Measurements from ENCODE around the gene PARVB.

Gene PARVB

DNA sequence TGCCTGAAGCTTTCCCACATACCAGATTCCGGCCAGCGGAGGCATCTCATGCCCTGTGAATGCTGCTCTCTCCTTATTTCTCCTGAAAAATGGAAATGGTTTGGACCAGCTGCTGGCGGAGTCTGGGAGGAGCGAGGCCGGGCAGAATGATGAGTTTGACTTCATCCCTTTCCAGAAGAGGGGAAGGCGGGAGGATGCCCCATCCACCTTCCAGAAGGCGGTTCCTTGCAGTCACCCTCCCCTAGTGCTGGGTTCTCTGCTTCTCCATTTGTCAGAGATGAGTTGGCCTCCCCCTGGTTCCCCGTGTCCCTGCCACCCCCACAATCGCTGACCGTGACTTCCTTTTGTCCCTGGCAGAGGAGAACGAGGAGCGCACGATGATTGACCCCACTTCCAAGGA is 75.6 kb downstream of the PARVB start (continued):
- TF ChIP-seq ZNF266 (tag by site-specific recombination; IDR thresholded peaks at IDR 0.05; ENCODE audit: low read depth), result no peak
- no peak for TF ChIP-seq ZNF623 (tag by site-specific recombination; IDR thresholded peaks at IDR 0.05)
- no peak for TF ChIP-seq ZNF140 (tag by site-specific recombination; IDR thresholded peaks at IDR 0.05)
- no peak for TF ChIP-seq ZNF549 (tag by site-specific recombination; IDR thresholded peaks at IDR 0.05)
- TF ChIP-seq ZBTB17 (tag by site-specific recombination; IDR thresholded peaks at IDR 0.05), result no peak
- TF ChIP-seq, protein P1, sequence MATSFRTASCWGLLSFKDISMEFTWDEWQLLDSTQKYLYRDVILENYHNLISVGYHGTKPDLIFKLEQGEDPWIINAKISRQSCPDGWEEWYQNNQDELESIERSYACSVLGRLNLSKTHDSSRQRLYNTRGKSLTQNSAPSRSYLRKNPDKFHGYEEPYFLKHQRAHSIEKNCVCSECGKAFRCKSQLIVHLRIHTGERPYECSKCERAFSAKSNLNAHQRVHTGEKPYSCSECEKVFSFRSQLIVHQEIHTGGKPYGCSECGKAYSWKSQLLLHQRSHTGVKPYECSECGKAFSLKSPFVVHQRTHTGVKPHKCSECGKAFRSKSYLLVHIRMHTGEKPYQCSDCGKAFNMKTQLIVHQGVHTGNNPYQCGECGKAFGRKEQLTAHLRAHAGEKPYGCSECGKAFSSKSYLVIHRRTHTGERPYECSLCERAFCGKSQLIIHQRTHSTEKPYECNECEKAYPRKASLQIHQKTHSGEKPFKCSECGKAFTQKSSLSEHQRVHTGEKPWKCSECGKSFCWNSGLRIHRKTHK (tag by site-specific recombination; IDR thresholded peaks at IDR 0.05), result no peak
- TF ChIP-seq ZNF514 (tag by site-specific recombination; IDR thresholded peaks at IDR 0.05), result no peak

DNA sequence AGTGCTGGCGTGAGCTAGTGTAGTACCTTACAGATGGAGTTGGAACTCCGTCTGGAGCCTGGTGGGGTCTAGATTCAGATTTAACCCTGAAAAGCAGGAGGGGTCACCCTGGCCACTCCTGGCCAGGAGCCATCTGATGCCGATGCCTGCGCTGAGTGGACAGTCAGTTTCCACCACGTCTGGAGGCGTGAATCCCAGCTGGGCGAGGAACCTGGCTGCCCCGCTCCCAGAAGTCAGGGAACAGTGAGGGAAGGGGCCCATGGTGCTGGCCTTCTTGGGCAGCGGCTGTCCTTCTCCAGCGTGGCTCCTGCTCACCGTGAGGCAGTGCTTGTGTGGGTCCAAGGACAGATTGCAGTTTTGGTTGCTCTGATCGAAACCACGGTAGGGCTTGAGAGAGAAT is 76.3 kb downstream of the PARVB start:
- Histone ChIP-seq H3K4me1 (ENCODE audit: control insufficient read depth, insufficient read depth, low read length) (no peaks in the 10 kb centered on the region), H3K27ac (ENCODE audit: extremely low read depth, low read depth, low read length) (no peak overlapping the region), H3K4me3 (ENCODE audit: low read depth, low read length) (no peak overlapping the region), H3K9me3 (ENCODE audit: control insufficient read depth, insufficient read depth, low read depth, low read length) (no peaks in the 10 kb centered on the region), H3K36me3 (ENCODE audit: control insufficient read depth in 2 of 2, insufficient read depth in 1 of 2, low read length in 2 of 2) (peaks cover 0 to 24% of the 10 kb centered on the region in 2 experiments; a peak in 1 of 3 replicates)
- ChIA-PET CTCF (interaction anchor here (0.6 to 0.9 kb wide), 2 partner anchors 15 to 436 kb away, joined by 3 to 4 read pairs; no protein-coding TSS in a partner anchor), POLR2A (no interaction called here)
- TF ChIP-seq ZNF266 (tag by site-specific recombination; IDR thresholded peaks at IDR 0.05; ENCODE audit: low read depth) (no peak), GFI1B (tag by site-specific recombination; IDR thresholded peaks at IDR 0.05) (no peak), ZNF350 (tag by site-specific recombination; IDR thresholded peaks at IDR 0.05) (no peak), ZBTB20 (tag by site-specific recombination; IDR thresholded peaks at IDR 0.05) (no peak), ZNF626 (tag by site-specific recombination; IDR thresholded peaks at IDR 0.05) (no peak), ZNF48 (tag by site-specific recombination; IDR thresholded peaks at IDR 0.05) (no peak), ZNF311 (tag by site-specific recombination; IDR thresholded peaks at IDR 0.05; ENCODE audit: borderline replicate concordance) (no peak), ZNF549 (tag by site-specific recombination; IDR thresholded peaks at IDR 0.05) (no peak), ZNF138 (tag by site-specific recombination; IDR thresholded peaks at IDR 0.05; ENCODE audit: borderline replicate concordance) (no peak), EGR2 (tag by site-specific recombination; IDR thresholded peaks at IDR 0.05; ENCODE audit: low read depth) (no peak), BCL11B (tag by site-specific recombination; IDR thresholded peaks at IDR 0.05; ENCODE audit: low read depth) (no peak), ZNF416 (tag by site-specific recombination; IDR thresholded peaks at IDR 0.05) (no peak)
- TF ChIP-seq, protein P2, sequence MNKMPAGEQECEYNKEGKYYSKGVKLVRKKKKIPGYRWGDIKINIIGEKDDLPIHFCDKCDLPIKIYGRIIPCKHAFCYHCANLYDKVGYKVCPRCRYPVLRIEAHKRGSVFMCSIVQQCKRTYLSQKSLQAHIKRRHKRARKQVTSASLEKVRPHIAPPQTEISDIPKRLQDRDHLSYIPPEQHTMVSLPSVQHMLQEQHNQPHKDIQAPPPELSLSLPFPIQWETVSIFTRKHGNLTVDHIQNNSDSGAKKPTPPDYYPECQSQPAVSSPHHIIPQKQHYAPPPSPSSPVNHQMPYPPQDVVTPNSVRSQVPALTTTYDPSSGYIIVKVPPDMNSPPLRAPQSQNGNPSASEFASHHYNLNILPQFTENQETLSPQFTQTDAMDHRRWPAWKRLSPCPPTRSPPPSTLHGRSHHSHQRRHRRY (tag by site-specific recombination; IDR thresholded peaks at IDR 0.05), result no peak
- TF ChIP-seq, protein P3, sequence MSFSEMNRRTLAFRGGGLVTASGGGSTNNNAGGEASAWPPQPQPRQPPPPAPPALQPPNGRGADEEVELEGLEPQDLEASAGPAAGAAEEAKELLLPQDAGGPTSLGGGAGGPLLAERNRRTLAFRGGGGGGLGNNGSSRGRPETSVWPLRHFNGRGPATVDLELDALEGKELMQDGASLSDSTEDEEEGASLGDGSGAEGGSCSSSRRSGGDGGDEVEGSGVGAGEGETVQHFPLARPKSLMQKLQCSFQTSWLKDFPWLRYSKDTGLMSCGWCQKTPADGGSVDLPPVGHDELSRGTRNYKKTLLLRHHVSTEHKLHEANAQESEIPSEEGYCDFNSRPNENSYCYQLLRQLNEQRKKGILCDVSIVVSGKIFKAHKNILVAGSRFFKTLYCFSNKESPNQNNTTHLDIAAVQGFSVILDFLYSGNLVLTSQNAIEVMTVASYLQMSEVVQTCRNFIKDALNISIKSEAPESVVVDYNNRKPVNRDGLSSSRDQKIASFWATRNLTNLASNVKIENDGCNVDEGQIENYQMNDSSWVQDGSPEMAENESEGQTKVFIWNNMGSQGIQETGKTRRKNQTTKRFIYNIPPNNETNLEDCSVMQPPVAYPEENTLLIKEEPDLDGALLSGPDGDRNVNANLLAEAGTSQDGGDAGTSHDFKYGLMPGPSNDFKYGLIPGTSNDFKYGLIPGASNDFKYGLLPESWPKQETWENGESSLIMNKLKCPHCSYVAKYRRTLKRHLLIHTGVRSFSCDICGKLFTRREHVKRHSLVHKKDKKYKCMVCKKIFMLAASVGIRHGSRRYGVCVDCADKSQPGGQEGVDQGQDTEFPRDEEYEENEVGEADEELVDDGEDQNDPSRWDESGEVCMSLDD (tag by site-specific recombination; IDR thresholded peaks at IDR 0.05), result no peak
- TF ChIP-seq, protein P4, sequence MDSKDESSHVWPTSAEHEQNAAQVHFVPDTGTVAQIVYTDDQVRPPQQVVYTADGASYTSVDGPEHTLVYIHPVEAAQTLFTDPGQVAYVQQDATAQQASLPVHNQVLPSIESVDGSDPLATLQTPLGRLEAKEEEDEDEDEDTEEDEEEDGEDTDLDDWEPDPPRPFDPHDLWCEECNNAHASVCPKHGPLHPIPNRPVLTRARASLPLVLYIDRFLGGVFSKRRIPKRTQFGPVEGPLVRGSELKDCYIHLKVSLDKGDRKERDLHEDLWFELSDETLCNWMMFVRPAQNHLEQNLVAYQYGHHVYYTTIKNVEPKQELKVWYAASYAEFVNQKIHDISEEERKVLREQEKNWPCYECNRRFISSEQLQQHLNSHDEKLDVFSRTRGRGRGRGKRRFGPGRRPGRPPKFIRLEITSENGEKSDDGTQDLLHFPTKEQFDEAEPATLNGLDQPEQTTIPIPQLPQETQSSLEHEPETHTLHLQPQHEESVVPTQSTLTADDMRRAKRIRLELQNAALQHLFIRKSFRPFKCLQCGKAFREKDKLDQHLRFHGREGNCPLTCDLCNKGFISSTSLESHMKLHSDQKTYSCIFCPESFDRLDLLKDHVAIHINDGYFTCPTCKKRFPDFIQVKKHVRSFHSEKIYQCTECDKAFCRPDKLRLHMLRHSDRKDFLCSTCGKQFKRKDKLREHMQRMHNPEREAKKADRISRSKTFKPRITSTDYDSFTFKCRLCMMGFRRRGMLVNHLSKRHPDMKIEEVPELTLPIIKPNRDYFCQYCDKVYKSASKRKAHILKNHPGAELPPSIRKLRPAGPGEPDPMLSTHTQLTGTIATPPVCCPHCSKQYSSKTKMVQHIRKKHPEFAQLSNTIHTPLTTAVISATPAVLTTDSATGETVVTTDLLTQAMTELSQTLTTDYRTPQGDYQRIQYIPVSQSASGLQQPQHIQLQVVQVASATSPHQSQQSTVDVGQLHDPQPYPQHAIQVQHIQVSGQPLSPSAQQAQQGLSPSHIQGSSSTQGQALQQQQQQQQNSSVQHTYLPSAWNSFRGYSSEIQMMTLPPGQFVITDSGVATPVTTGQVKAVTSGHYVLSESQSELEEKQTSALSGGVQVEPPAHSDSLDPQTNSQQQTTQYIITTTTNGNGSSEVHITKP (tag by site-specific recombination; IDR thresholded peaks at IDR 0.05), result no peak
- TF ChIP-seq, protein P5, sequence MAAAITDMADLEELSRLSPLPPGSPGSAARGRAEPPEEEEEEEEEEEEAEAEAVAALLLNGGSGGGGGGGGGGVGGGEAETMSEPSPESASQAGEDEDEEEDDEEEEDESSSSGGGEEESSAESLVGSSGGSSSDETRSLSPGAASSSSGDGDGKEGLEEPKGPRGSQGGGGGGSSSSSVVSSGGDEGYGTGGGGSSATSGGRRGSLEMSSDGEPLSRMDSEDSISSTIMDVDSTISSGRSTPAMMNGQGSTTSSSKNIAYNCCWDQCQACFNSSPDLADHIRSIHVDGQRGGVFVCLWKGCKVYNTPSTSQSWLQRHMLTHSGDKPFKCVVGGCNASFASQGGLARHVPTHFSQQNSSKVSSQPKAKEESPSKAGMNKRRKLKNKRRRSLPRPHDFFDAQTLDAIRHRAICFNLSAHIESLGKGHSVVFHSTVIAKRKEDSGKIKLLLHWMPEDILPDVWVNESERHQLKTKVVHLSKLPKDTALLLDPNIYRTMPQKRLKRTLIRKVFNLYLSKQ (tag by site-specific recombination; IDR thresholded peaks at IDR 0.05; ENCODE audit: borderline replicate concordance), result no peak
- TF ChIP-seq, protein P6, sequence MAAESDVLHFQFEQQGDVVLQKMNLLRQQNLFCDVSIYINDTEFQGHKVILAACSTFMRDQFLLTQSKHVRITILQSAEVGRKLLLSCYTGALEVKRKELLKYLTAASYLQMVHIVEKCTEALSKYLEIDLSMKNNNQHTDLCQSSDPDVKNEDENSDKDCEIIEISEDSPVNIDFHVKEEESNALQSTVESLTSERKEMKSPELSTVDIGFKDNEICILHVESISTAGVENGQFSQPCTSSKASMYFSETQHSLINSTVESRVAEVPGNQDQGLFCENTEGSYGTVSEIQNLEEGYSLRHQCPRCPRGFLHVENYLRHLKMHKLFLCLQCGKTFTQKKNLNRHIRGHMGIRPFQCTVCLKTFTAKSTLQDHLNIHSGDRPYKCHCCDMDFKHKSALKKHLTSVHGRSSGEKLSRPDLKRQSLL (tag by site-specific recombination; IDR thresholded peaks at IDR 0.05), result no peak

Data from HEK293 (cell line).